Psoas muscle (tissue), 8 donors: ENCODE measurements around the gene SRGAP3. TPM values are rescaled to one million over a fixed set of nuclear protein-coding genes. Genes with fewer than 3 reads are reported as not detected.

Source experiments
- ATAC-seq, 4 donors: fragments of 200-7000 bp; cut with Tn5 transposase; one replicate each; pipeline ENCODE4 v1.9.1; 2020; ENCODE audit warnings: moderate library complexity in 3 of 4, mild to moderate bottlenecking in 2 of 4
- DNase-seq, 2 donors: peaks; one replicate each; pipeline ENCODE4 v3.0.0-alpha.2; 2020
- H3K27ac ChIP-seq: fragments of 200-600 bp; one replicate; pipeline ENCODE4 v1.8.0; 2022
- H3K27me3 ChIP-seq, 3 donors: fragments of 200-600 bp in 1 of 3; one replicate each; pipeline versions ENCODE4 v1.6.1 to v1.8.0; 2013 to 2022; ENCODE audit warnings: low read length in 2 of 3, mild to moderate bottlenecking in 2 of 3, moderate library complexity in 1 of 3; ENCODE audit not compliant: insufficient read depth in 3 of 3
- H3K36me3 ChIP-seq, 2 donors: fragments of 200-600 bp in 1 of 2; one replicate each; pipeline versions ENCODE4 v1.6.1 to v1.8.0; 2013 to 2022; ENCODE audit warnings: low read depth in 1 of 2, mild to moderate bottlenecking in 1 of 2, moderate library complexity in 1 of 2; ENCODE audit not compliant: insufficient read depth in 1 of 2
- H3K4me1 ChIP-seq: fragments of 200-600 bp; one replicate; pipeline ENCODE4 v1.8.0; 2022
- H3K4me3 ChIP-seq: fragments of 200-600 bp; one replicate; pipeline ENCODE4 v1.8.0; 2022; ENCODE audit warnings: mild to moderate bottlenecking
- H3K9me3 ChIP-seq: fragments of 200-600 bp; one replicate; pipeline ENCODE4 v1.8.0; 2022
- CTCF ChIP-seq: fragments of 200-600 bp; IDR thresholded peaks from one replicate; pipeline ENCODE4 v1.8.0; 2022; ENCODE audit warnings: antibody characterized with exemption
- WGBS, 3 donors: extraction: QIAGEN DNeasy Blood & Tissue Kit; methylation state at CpG; one replicate each; pipeline versions ENCODE4 v1.1.6 to v1.1.7; 2013; 5-methylcytosine and 5-hydroxymethylcytosine counted together
- intact Hi-C, 2 donors: fragments of 100-400 bp; cut with DNase I; formaldehyde crosslinking; loops; one replicate each; pipeline versions ENCODE4 v1.11.0 to v1.14.2; 2022
- polyA plus RNA-seq, 3 donors: library from polyadenylated mRNA; stranded (reverse); fragments of 200-250 nt; gene quantifications; one replicate each; pipeline ENCODE4 v1.2.3, GENCODE V29; 2013
- total RNA-seq, 4 donors: library from RNA; stranded (reverse); fragmentation: NEBNext Ultra II Directional in 2 of 4; extraction: Animal tissue kit (Norgen Biotek cat#: 25700) in 2 of 4; gene quantifications; one replicate each; pipeline versions ENCODE4 v1.2.1 to v1.2.4, GENCODE V29; 2021 to 2023
- donor health status: healthy with polysubstance abuse.
- donor health status: DM: no; HTN: no; CAD: no; lungs with moderate emphysema.
- donor health status: Bipolar disorder and iron deficiency.
- donor health status: healthy.
- donor health status: DM: yes; HTN: yes; CAD: no.
- donor health status: DM: no; HTN: no; CAD: no.
- donor health status: DM: no; HTN: no; CAD: no.
- donor health status: DM: yes; HTN: yes; CAD: no.

Gene SRGAP3
- total and polyA plus RNA-seq, 7 donors = 0.77 to 7.6 (median 1.9) TPM

GRCh38 chr3:9104121-9104520, 145.3 kb downstream of the SRGAP3 start:
- intact Hi-C loops = no loop called here

GRCh38 chr3:9102240-9102981, 147.0 kb downstream of the SRGAP3 start:
- no peak for ATAC-seq
- TF ChIP-seq CTCF = no peak

More at GRCh38 chr3:9104121-9104520, 145.3 kb downstream of the SRGAP3 start:
- no peaks in the 10 kb centered on the region for H3K27me3 ChIP-seq
- 96 to 97% (median 96%) methylated on average over 4 of the region's 4 CpGs for WGBS, 3 donors
- no peak for ATAC-seq
- H3K4me3 ChIP-seq = no peak overlapping the region
- no peaks in the 10 kb centered on the region for H3K4me1 ChIP-seq
- no peak overlapping the region for H3K27ac ChIP-seq
- no peaks in the 10 kb centered on the region for H3K9me3 ChIP-seq
- H3K36me3 ChIP-seq = peaks cover 0 to 11% of the 10 kb centered on the region in 2 donors
- TF ChIP-seq CTCF = no peak
- no peak for DNase-seq

GRCh38 chr3:9101286-9101685, 148.2 kb downstream of the SRGAP3 start:
- DNase-seq = no peak
- TF ChIP-seq CTCF = no peak
- ATAC-seq = no peak
- H3K4me3 ChIP-seq = no peak overlapping the region
- intact Hi-C loops = no loop called here
- H3K4me1 ChIP-seq = no peaks in the 10 kb centered on the region
- no peak overlapping the region for H3K27ac ChIP-seq
- no peaks in the 10 kb centered on the region for H3K27me3 ChIP-seq
- WGBS, 3 donors = 71 to 89% (median 76%) methylated on average over 12 of the region's 12 CpGs
- no peaks in the 10 kb centered on the region for H3K9me3 ChIP-seq
- H3K36me3 ChIP-seq = peaks cover 0 to 11% of the 10 kb centered on the region in 2 donors

More at GRCh38 chr3:9102240-9102981, 147.0 kb downstream of the SRGAP3 start:
- Histone ChIP-seq H3K36me3 (peaks cover 0 to 11% of the 10 kb centered on the region in 2 donors), H3K4me1 (no peaks in the 10 kb centered on the region), H3K27me3 (no peaks in the 10 kb centered on the region), H3K9me3 (no peaks in the 10 kb centered on the region), H3K27ac (no peak overlapping the region), H3K4me3 (no peak overlapping the region)
- intact Hi-C loops = no loop called here
- WGBS, 3 donors = 77 to 81% (median 79%) methylated on average over 12 of the region's 12 CpGs
- no peak for DNase-seq

GRCh38 chr3:9100513-9100894, 148.9 kb downstream of the SRGAP3 start:
- Histone ChIP-seq H3K36me3 (peaks cover 0 to 11% of the 10 kb centered on the region in 2 donors), H3K4me1 (no peaks in the 10 kb centered on the region), H3K9me3 (no peaks in the 10 kb centered on the region), H3K27ac (no peak overlapping the region), H3K27me3 (no peaks in the 10 kb centered on the region), H3K4me3 (no peak overlapping the region)
- no peak for DNase-seq
- intact Hi-C loops = no loop called here
- 80 to 84% (median 83%) methylated on average over 5 of the region's 5 CpGs for WGBS, 3 donors
- ATAC-seq = no peak
- TF ChIP-seq CTCF = no peak
